Naive thymus-derived CD8-positive, alpha-beta T cell (primary cell): ENCODE measurements around the gene PTPRT. TPM values are rescaled to one million over a fixed set of nuclear protein-coding genes. Genes with fewer than 3 reads are reported as not detected.
"Not testable (repeated sequence)": the region's sequence is repeated elsewhere in the genome, so short reads cannot be mapped to it uniquely, and the experiment has no call there.

ENCODE experiments used
- ATAC-seq, 2 donors: fragments of 150-1000 bp; cut with Tn5 transposase in 1 of 2; sonication (Bioruptor Pico), chemical (Tn5 transposase) in 1 of 2; 1 replicate in 1 of 2; 2 replicates in 1 of 2; pipeline ENCODE4 v1.10.0; 2021; ENCODE audit warnings: mild to moderate bottlenecking in 2 of 2, moderate library complexity in 2 of 2
- POLR2A ChIA-PET: fragments of 350-600 bp; sonication (Branson Sonifier 250); formaldehyde crosslinking; loops from one replicate; lab custom pipeline; 2021; ENCODE audit warnings: antibody characterized with exemption; lab: Charles Lee
- DNase-seq, 10 donors: peaks; one replicate each; pipeline versions ENCODE4 v3.0.0 to v3.0.0-alpha.2; 2020 to 2022
- H3K27ac Mint-ChIP-seq, 10 donors: one replicate each; pipeline ENCODE4 v1.8.0; 2020 to 2022; ENCODE audit warnings: mild to moderate bottlenecking in 10 of 10, mixed read lengths in 10 of 10, moderate library complexity in 4 of 10, inconsistent platforms in 1 of 10
- H3K27me3 Mint-ChIP-seq, 5 donors: one replicate each; pipeline ENCODE4 v1.8.0; 2021 to 2022; ENCODE audit warnings: mixed read lengths in 5 of 5
- H3K36me3 Mint-ChIP-seq, 3 donors: one replicate each; pipeline ENCODE4 v1.8.0; 2020 to 2022; ENCODE audit warnings: mixed read lengths in 3 of 3, mild to moderate bottlenecking in 2 of 3, inconsistent platforms in 1 of 3
- H3K4me1 Mint-ChIP-seq, 4 donors: one replicate each; pipeline ENCODE4 v1.8.0; 2021 to 2022; ENCODE audit warnings: mixed read lengths in 4 of 4
- H3K4me3 Mint-ChIP-seq, 10 donors: one replicate each; pipeline ENCODE4 v1.8.0; 2020 to 2022; ENCODE audit warnings: mild to moderate bottlenecking in 10 of 10, mixed read lengths in 10 of 10, moderate library complexity in 6 of 10, inconsistent platforms in 1 of 10
- H3K9me3 Mint-ChIP-seq, 9 donors: one replicate each; pipeline ENCODE4 v1.8.0; 2020 to 2022; ENCODE audit warnings: mixed read lengths in 9 of 9, mild to moderate bottlenecking in 3 of 9, inconsistent platforms in 1 of 9, moderate library complexity in 1 of 9
- polyA plus RNA-seq, 3 donors: library from polyadenylated mRNA; unstranded; fragments of 300-500 nt; fragmentation: Illumina TruSeq; gene quantifications; one replicate each; pipeline ENCODE4 v1.2.3, GENCODE V29; 2021
- total RNA-seq, 8 experiments: library from RNA in 2 of 8; stranded (reverse) in 2 of 8; gene quantifications; one replicate each; pipeline ENCODE4 v1.2.3 and lab custom pipeline; 2021 to 2026

The PTPRT gene
- total and polyA plus RNA-seq, 5 experiments from 2014 or later: not detected

DNA sequence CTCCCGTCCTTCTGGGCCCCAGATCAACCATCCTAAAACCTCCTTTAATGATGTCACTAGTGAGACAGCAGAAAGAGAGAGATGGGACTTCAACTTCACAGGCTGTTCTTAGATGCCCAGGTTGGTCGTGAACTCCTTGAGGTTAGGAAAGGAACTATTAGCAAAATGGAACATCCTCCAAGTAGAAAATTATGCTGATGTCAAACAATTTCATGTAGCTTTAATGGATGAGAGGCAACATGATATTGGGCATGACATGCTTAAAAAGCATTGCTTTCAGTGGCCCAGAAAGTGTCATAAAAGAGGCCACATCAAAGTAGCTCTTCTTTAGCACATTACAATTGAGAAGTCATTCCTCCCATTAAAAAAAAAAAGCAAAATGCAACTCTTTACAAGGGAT is 248.1 kb downstream of the PTPRT start:
- POLR2A ChIA-PET: no interaction called here
- DNase-seq: no peak
- H3K4me1 Mint-ChIP-seq: no peaks in the 10 kb centered on the region
- peaks cover 0 to 13% (median 0%) of the 10 kb centered on the region in 9 donors for H3K9me3 Mint-ChIP-seq
- no peak for ATAC-seq
- no peak overlapping the region for H3K27ac Mint-ChIP-seq
- H3K4me3 Mint-ChIP-seq: no peak overlapping the region
- no peaks in the 10 kb centered on the region for H3K36me3 Mint-ChIP-seq
- H3K27me3 Mint-ChIP-seq: peaks cover 3 to 17% (median 9%) of the 10 kb centered on the region in 5 donors

DNA sequence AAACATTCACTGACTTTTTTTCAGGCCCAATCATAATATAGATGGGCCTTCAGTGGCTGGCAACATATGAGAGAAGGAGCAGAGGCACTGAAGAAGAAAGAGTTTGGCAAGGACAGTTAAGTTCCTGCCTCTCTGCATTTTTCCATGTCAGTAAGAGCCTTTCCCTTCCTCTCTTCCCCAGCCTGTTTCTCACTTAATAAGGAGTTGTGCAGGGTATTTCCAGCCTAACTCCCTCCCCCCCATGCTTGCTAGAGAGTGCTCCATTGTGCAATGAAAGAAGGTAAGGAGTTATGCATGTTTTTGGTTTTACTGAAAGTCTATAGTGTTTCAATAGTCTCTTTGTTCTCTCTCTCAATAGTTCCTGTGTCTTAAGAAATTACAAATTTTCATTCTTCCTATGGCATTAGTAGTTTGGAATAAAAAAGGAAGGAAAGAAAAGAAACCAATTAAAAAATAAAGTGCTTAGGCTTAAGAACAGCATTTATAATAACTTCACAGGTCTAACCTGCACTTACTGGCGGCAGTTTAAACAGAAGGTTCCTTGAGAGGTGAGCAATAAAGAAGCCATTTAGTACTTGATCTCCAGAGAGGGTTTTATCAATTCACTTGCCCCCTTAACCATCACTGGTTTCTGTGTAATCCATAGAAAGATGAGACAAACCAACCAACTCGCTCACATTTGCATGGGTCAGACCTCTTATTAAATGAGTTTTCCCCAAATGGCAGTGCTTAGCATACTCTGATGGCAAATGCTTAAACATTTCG is 251.1 kb downstream of the PTPRT start:
- Mint-ChIP-seq H3K36me3 (no peaks in the 10 kb centered on the region), H3K27me3 (peaks cover 0 to 3% (median 0%) of the 10 kb centered on the region in 5 donors), H3K4me3 (no peak overlapping the region), H3K9me3 (peaks cover 0 to 18% (median 2%) of the 10 kb centered on the region in 9 donors), H3K4me1 (no peaks in the 10 kb centered on the region), H3K27ac (no peak overlapping the region)
- ATAC-seq (no peak), DNase-seq (no peak)
- POLR2A ChIA-PET: no interaction called here

DNA sequence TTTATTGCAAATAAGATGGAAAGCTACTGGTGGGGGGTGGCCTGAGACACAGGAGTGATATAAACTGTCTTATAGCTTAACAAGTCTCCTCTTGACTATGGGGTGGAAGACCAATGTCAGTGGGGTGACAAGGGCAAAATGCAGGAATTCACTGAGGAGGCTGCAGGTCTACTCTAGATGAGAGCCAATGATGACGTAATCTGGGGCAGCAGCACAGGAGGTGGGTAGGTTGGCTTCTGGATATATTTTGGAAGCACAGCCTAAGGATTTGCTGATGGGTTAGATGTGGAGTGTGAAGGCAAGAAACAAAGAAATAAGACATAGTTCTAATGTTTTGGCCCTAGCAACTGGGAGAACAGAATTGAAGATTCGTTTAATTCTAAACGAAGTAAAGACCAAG is 253.2 kb downstream of the PTPRT start:
- POLR2A ChIA-PET: no interaction called here

DNA sequence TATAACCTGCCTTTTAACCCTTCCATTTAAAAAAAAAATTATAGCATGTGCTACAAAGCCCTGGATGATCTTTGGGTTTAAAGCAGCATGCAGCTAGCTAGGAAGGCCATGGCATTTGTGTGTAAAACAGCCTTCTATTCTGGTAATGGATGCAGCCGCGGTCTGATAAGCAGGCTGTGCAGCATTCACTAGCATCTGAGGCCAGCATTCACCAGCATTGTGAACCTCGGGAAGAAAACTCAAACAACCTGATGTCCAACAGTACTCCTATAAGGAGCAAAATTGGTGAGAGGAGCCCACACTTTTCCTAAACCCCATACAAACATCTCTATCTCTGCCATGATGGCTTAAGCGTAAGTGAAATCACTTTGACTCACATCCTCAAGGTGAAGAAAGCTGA is 265.5 kb downstream of the PTPRT start:
- POLR2A ChIA-PET: no interaction called here
- H3K9me3 Mint-ChIP-seq: peaks cover 0 to 13% (median 0%) of the 10 kb centered on the region in 9 donors
- no peak overlapping the region for H3K27ac Mint-ChIP-seq
- peaks cover 0 to 10% (median 2%) of the 10 kb centered on the region in 5 donors for H3K27me3 Mint-ChIP-seq
- H3K4me3 Mint-ChIP-seq: no peak overlapping the region
- ATAC-seq (no peak), DNase-seq (no peak)
- H3K36me3 Mint-ChIP-seq: no peaks in the 10 kb centered on the region
- peaks cover 0 to 1% (median 0%) of the 10 kb centered on the region in 4 donors for H3K4me1 Mint-ChIP-seq

More for the DNA sequence above, 253.2 kb downstream of the PTPRT start:
- Mint-ChIP-seq H3K4me3 (no peak overlapping the region), H3K9me3 (peaks cover 0 to 30% (median 3%) of the 10 kb centered on the region in 9 donors), H3K4me1 (no peaks in the 10 kb centered on the region), H3K27me3 (peaks cover 0 to 4% (median under 1%) of the 10 kb centered on the region in 5 donors), H3K36me3 (no peaks in the 10 kb centered on the region), H3K27ac (no peak overlapping the region)
- DNase-seq (no peak), ATAC-seq (no peak)

DNA sequence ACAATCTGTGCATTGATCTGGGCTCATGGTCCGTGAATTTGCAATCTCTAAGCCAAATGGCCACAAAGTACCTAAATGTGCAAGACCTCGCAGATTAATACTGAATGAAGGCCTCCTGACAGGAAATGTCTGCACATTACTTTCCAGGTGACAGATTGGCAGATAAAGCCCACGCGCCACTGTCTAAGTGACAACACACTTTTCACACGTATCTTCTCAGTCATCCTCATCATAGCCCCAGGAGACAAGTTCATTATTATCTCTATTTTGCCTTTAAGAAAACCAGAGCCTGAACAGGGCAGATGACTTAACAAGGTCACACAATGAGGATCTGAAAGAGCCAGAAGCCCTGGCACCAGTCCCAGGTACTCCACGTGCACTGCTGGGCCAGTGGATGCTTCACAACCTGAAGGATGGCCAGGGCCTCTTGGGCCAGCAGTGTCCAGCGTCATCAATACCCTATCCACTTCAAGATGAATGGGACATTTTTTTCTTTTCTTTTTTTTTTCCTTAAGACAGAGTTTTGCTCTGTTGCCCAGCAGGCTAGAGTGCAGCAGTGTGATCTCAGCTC is 266.3 kb downstream of the PTPRT start:
- no peaks in the 10 kb centered on the region for H3K36me3 Mint-ChIP-seq
- H3K4me3 Mint-ChIP-seq: no peak overlapping the region
- DNase-seq (no peak), ATAC-seq (no peak)
- peaks cover 0 to 10% (median 2%) of the 10 kb centered on the region in 5 donors for H3K27me3 Mint-ChIP-seq
- H3K9me3 Mint-ChIP-seq: peaks cover 0 to 19% (median 0%) of the 10 kb centered on the region in 9 donors
- POLR2A ChIA-PET: no interaction called here
- H3K27ac Mint-ChIP-seq: no peak overlapping the region
- peaks cover 0 to 1% (median 0%) of the 10 kb centered on the region in 4 donors for H3K4me1 Mint-ChIP-seq

DNA sequence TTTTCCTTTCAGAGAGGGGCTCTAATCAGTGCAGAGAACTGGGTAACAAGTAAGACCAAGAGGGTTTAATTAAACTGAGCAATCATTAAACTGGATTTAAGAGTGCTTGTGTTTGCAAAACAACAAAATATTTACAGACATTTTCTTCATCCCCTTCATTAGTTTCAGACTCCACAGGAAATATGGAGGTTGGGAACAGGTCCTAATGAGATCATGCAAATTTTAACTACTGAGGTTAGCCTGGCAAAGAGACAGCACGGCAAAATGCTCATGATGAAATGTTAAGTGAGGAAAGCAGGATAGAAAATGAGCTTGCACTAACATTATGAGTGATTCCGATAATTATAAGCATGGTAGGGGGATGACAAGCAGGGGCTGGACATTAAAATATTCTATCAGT is 268.9 kb downstream of the PTPRT start:
- POLR2A ChIA-PET: no interaction called here
- Mint-ChIP-seq H3K9me3 (peaks cover 0 to 26% (median 4%) of the 10 kb centered on the region in 9 donors), H3K4me3 (no peak overlapping the region), H3K4me1 (no peaks in the 10 kb centered on the region), H3K36me3 (no peaks in the 10 kb centered on the region), H3K27me3 (no peaks in the 10 kb centered on the region), H3K27ac (no peak overlapping the region)
- no peak for ATAC-seq
- no peak for DNase-seq

DNA sequence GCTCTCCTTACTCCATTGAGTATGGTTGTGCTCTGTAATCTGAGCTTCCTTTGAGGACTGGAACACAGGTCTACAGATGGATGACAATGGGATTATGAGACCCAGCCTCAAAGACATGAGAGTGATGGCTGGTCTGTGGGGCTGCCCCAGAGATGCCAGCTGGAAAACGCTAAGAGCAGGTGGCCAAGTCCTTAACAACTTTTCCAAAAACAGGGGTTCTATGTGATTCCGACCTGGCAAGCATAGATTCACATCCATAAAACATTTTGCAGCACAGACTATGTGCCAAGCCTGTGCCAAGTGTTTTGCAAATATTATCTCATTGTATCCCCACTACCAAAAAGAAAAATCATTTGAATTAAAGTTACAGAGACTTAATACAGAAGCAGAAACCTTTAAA is 270.4 kb downstream of the PTPRT start:
- Mint-ChIP-seq H3K9me3 (peaks cover 0 to 26% (median 4%) of the 10 kb centered on the region in 9 donors), H3K36me3 (no peaks in the 10 kb centered on the region), H3K4me1 (no peaks in the 10 kb centered on the region), H3K27ac (no peak overlapping the region), H3K4me3 (no peak overlapping the region), H3K27me3 (peaks cover 0 to 3% (median 0%) of the 10 kb centered on the region in 5 donors)
- POLR2A ChIA-PET: no interaction called here
- ATAC-seq (no peak), DNase-seq (no peak)

DNA sequence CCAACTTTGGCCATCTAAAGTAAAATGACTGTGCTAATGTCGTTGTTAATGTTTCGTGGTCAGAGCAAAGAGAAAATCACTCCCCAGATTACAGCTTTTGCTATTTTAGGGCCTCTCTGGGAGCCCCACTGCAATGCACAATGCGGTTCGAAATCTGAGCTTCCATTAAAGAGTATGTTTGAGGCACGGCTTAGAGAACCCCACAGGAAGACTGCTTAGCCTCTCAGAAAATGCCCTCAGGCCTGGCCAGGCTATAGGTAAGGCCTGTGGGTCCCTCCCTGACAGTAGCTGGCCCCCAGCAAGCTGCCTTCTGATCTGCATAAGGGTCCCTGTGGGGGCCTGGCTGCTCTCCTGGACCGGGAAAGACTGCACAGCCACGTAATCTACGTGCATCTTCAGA is 274.6 kb downstream of the PTPRT start:
- Mint-ChIP-seq H3K4me3 (no peak overlapping the region), H3K9me3 (peaks cover 0 to 12% (median 4%) of the 10 kb centered on the region in 9 donors), H3K36me3 (no peaks in the 10 kb centered on the region), H3K4me1 (no peaks in the 10 kb centered on the region), H3K27me3 (peaks cover 0 to 4% (median 0%) of the 10 kb centered on the region in 5 donors), H3K27ac (no peak overlapping the region)
- POLR2A ChIA-PET: no interaction called here
- DNase-seq (no peak), ATAC-seq (no peak)

DNA sequence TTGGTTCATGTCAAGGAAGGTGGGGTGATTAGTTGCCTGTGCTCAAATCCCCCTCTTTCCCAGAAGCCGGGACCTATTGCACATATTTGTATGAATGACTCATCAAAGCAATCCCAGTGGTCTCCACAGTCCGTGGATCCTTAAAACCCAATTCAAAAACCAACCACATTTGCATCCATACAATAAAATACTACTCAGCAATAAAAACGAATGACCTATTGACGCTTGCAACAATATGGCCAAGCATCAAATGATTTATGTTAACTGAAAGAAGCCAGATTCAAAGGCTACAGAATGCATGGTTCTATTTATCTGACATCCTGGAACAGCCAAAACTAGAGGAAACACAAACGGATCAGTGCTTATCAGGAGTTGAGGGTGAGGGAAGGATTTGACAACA is 275.4 kb downstream of the PTPRT start:
- Mint-ChIP-seq H3K4me1 (no peaks in the 10 kb centered on the region), H3K27me3 (peaks cover 0 to 4% (median 0%) of the 10 kb centered on the region in 5 donors), H3K27ac (no peak overlapping the region), H3K4me3 (no peak overlapping the region), H3K9me3 (peaks cover 0 to 12% (median 4%) of the 10 kb centered on the region in 9 donors), H3K36me3 (no peaks in the 10 kb centered on the region)
- ATAC-seq (no peak), DNase-seq (no peak)
- POLR2A ChIA-PET: no interaction called here

DNA sequence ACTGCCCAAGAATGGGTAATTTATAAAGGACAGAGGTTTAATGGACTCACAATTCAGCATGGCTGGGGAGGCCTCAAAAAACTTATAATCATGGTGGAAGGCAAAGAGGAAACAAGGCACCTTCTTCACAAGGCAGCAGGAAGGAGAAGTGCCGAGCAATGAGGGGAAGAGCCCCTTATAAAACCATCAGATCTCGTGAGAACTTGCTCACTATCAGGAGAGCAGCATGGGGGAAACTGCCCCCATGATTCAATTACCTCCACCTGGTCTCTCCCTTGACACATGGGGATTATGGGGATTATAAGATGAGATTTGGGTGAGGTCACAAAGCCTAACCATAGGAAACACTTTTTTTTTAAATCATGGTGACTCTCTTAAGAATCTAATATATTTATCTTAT is 278.9 kb downstream of the PTPRT start:
- not testable (repeated sequence) for ATAC-seq

DNA sequence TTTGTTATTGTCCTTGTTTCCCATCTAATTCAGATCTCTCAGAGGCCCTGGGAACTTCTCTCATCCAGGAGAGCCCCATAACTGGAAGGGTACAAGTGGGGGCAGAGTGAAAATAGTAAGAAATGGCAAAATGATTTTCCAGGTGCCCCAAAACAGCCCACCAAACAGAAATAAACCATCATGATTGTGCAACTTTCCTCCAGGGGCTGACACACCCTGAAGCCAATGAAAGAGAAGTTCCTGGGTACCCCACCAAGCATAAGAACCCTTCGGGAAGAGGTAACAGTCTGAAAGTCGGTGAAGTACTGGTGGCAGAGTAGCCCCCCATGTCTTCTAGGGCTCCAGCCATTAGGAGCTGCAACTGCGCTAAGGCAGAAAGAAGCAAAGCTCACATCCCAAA is 282.0 kb downstream of the PTPRT start:
- no peaks in the 10 kb centered on the region for H3K36me3 Mint-ChIP-seq
- peaks cover 0 to 21% (median 6%) of the 10 kb centered on the region in 9 donors for H3K9me3 Mint-ChIP-seq
- H3K4me1 Mint-ChIP-seq: no peaks in the 10 kb centered on the region
- POLR2A ChIA-PET: no interaction called here
- DNase-seq: no peak
- H3K4me3 Mint-ChIP-seq: no peak overlapping the region
- no peak for ATAC-seq
- H3K27me3 Mint-ChIP-seq: peaks cover 0 to 8% (median 0%) of the 10 kb centered on the region in 5 donors
- no peak overlapping the region for H3K27ac Mint-ChIP-seq

More for the DNA sequence above, 278.9 kb downstream of the PTPRT start:
- H3K36me3 Mint-ChIP-seq, H3K4me3 Mint-ChIP-seq, H3K4me1 Mint-ChIP-seq, POLR2A ChIA-PET, H3K27ac Mint-ChIP-seq, DNase-seq, H3K27me3 Mint-ChIP-seq: not testable (repeated sequence)
- H3K9me3 Mint-ChIP-seq: peaks cover 2 to 18% (median 6%) of the 10 kb centered on the region in 9 donors

DNA sequence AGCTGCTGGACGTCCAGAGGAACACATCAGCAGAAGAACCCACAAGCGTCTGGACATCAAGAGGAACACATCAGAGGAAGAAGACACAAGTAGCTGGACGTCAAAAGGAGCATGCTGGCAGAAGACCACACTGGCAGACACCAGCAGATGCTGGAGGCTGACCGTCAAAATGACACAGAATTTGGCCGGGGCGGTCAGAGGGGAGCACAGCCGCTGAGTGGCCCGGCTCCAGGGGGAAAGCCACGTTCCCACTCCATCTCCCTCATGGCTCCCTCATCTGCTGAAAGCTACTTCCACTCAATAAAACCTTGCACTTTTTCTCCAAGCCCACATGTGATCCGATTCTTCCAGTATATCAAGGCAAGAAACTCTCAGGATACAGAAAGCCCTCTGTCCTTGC is 283.6 kb downstream of the PTPRT start:
- POLR2A ChIA-PET: no interaction called here
- peaks cover 0 to 8% (median 0%) of the 10 kb centered on the region in 5 donors for H3K27me3 Mint-ChIP-seq
- H3K27ac Mint-ChIP-seq: peak overlapping the region in 1 of 10 donors; percentile 76
- DNase-seq: no peak
- no peaks in the 10 kb centered on the region for H3K4me1 Mint-ChIP-seq
- H3K9me3 Mint-ChIP-seq: peaks cover 0 to 21% (median 6%) of the 10 kb centered on the region in 9 donors
- H3K36me3 Mint-ChIP-seq: no peaks in the 10 kb centered on the region
- no peak overlapping the region for H3K4me3 Mint-ChIP-seq
- no peak for ATAC-seq

DNA sequence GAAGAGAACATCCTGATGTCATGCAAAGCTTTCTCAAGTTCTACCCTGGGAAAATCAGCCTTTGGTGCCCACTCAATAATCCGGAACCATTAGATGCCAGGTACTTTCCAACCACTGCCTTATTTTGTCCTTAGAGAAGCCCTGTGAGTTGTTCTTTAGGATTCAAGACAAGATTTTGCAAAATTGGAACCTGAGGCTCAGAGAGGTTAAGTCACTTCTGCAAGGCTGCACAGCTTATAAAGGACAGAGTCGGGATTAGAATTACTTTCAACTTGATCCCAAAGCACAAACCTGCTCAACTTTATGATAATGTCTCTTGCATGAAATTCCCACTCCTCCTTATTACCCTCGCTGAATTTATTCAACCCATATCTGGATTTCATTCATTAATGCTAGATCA is 287.2 kb downstream of the PTPRT start:
- POLR2A ChIA-PET: no interaction called here
- Mint-ChIP-seq H3K4me3 (no peak overlapping the region), H3K27me3 (peaks cover 0 to 8% (median 2%) of the 10 kb centered on the region in 5 donors), H3K27ac (no peak overlapping the region), H3K9me3 (peaks cover 0 to 21% (median 7%) of the 10 kb centered on the region in 9 donors), H3K36me3 (no peaks in the 10 kb centered on the region), H3K4me1 (no peaks in the 10 kb centered on the region)
- no peak for DNase-seq
- ATAC-seq: no peak
